Fibroblast of mammary gland (primary cell): ENCODE results near the gene RAI1.

ENCODE experiments used
- DNase-seq: peaks from one replicate; pipeline ENCODE4 v3.0.0-alpha.2; 2010; ENCODE audit warnings: low read depth
- H3K4me3 ChIP-seq: 2 replicates; pipeline ENCODE4 v1.5.1; 2011; ENCODE audit warnings: low read depth, mild to moderate bottlenecking, low read length, moderate library complexity; ENCODE audit not compliant: control insufficient read depth
- TF ChIP-seq, protein P1 (sequence below): conservative IDR thresholded peaks from 2 replicates; pipeline ENCODE4 v1.5.1; 2011; ENCODE audit warnings: low read depth, low read length, inconsistent platforms; ENCODE audit not compliant: control insufficient read depth, insufficient read depth

RAI1 gene

DNA sequence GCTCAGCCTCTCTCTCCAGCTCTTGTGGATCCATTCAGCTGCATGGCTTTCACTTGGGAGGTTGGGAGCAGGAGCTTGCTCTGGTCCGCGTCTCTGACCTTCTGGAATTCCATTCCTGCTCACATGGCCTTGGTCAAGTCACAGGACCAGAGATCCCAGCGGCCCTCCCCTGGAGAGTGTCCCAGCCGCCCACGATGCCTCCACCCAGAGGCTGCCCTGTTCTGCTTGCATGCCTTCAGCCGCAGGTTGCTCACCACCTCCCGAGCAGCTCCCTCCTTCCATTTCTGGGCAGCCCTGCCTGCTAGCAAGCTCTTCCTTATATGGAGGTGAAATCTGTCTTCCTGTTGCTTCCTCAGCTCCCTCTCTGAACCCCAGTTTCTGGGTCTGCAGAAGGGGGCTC is 32.6 kb downstream of the RAI1 start:
- H3K4me3 ChIP-seq = no peak overlapping the region
- TF ChIP-seq, protein P1, sequence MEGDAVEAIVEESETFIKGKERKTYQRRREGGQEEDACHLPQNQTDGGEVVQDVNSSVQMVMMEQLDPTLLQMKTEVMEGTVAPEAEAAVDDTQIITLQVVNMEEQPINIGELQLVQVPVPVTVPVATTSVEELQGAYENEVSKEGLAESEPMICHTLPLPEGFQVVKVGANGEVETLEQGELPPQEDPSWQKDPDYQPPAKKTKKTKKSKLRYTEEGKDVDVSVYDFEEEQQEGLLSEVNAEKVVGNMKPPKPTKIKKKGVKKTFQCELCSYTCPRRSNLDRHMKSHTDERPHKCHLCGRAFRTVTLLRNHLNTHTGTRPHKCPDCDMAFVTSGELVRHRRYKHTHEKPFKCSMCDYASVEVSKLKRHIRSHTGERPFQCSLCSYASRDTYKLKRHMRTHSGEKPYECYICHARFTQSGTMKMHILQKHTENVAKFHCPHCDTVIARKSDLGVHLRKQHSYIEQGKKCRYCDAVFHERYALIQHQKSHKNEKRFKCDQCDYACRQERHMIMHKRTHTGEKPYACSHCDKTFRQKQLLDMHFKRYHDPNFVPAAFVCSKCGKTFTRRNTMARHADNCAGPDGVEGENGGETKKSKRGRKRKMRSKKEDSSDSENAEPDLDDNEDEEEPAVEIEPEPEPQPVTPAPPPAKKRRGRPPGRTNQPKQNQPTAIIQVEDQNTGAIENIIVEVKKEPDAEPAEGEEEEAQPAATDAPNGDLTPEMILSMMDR = no peak

DNA sequence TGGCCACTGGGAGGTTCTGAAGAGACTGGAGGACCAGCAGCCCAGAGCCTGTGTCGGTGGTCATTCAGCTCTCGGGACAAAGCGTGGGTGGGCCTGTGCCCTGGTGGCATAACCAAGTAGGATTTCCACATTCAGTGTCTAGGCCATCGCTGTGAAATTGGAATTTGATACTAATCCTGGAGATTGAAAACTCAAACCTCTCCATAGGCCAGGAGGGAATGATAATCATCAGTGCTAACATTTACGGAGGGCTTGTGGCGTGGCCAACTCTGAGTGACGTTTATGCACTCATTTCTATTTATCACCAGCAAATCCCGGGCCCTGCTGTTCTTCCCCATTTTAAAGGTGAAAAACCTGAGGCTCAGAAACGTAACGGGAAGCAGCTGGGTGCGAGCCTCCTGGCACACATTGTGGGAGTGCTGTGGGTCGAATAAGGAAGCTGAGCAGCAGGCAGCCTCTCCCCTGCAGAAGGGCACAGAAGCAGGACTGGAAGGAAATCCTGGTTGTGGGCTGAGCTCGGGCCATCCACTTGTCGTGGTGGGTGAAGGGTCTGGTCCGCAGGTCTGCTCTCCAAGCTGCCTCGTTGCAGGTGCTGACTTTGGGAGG is 33.1 kb downstream of the RAI1 start:
- H3K4me3 ChIP-seq = no peak overlapping the region
- DNase-seq = no peak
- TF ChIP-seq, protein P1 = no peak

More for the DNA sequence above, 32.6 kb downstream of the RAI1 start:
- peak; percentile 74 for DNase-seq

GRCh38 chr17:17714879-17715278 is 33.6 kb downstream of the RAI1 start:
- no peak overlapping the region for H3K4me3 ChIP-seq
- TF ChIP-seq, protein P1 = no peak
- DNase-seq = no peak

GRCh38 chr17:17716837-17717523 is 35.7 kb downstream of the RAI1 start:
- no peak overlapping the region for H3K4me3 ChIP-seq
- DNase-seq = no peak
- TF ChIP-seq, protein P1 = no peak

GRCh38 chr17:17718251-17718650 is 37.0 kb downstream of the RAI1 start:
- no peak overlapping the region for H3K4me3 ChIP-seq
- TF ChIP-seq, protein P1 = no peak
- no peak for DNase-seq

DNA sequence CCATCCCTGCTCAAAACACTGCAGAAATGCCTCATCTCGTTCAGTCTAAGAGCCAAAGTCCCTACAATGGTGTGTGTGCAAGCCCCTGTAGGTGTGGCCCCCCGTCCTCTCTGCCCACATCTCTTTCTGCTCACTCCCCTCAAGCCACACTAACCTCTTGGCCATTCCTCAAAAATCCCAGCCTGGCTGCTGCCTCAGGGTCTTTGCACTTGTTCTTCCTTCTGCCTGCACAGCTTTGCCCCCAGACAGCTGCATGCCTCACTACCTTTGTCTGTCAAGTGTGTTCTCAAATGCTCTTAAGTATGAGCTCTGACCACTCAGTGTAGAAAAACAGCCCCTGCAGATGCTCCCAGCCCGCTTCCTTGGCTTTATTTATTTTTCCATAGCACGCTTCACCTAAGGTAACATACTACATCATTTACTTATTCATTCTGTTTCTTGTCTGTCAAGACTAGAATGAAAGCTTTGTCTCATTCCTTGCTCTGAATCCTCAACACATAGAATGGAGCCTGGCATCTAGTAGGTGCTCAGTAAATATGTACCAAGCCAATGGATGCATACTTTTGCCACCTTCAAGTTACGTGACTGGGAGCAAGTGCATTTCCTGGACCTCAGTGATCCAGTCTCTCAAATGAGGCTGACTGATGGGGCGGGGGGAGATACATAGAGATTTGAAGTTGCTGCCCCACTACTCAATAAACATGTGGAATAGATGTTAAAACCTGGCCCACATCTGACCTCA is 38.1 kb downstream of the RAI1 start:
- TF ChIP-seq, protein P1 = no peak
- no peak overlapping the region for H3K4me3 ChIP-seq
- DNase-seq = no peak
